ENCODE data around the gene ABLIM2. TPM values are rescaled to one million over a fixed set of nuclear protein-coding genes. Genes with fewer than 3 reads are reported as not detected.

ABLIM2 gene
- total and polyA plus RNA-seq, 2 of the 4 experiments (the other 2 are of a cell fraction): under 0.01 to 0.10 TPM

DNA sequence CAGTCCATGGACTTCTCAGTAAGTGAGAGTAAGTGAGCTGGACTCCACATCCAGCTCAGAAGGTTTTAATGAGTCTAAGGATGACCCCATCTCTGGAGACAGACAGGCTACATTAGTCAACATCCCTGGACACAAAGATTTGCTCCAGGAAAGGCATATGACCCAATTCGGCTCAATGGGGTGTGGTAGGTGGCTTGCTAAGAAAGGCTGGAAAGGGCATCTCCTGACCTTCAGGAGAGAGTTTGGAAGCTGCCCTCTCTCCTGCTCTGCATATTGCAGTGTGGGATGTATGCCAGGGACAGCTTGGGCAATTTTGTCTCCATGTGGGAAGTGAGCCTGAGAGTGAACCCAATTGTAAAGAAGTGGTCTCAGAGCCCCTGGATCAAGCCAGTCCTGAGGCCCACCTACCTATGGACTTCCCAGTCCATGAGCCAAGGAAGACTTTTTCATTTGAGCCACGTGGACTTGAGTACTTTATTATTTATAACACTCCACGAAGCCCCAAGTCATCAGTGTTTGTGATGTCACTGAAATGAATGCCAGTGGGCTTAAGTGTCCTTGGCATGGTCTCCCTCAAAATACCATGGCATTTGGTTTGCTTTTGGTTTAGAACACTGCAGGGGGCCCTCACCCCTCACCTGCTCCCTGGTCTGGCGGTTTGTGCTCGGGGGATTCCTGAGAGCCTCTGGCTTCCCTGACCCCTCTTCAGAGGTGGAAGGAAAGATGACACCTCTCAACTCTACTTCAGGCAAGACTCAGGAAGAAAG is 10.4 kb upstream of the ABLIM2 start:
- Histone ChIP-seq H3K56ac (ENCODE audit: extremely low read depth, insufficient read depth, low read length) (no peak overlapping the region), H4K20me1 (ENCODE audit: insufficient read depth, low read length) (no peaks in the 10 kb centered on the region; the same call in 1 of the 2 replicates), H3K27me3 (ENCODE audit: control insufficient read depth, insufficient read depth, low read length) (peaks cover 54% of the 10 kb centered on the region), H3K4me1 (ENCODE audit: control insufficient read depth, insufficient read depth, low read length) (no peaks in the 10 kb centered on the region), H3K14ac (replicated peaks; ENCODE audit: low read depth, low read length) (no peak overlapping the region), H3K18ac (ENCODE audit: low read depth, low read length) (no peak overlapping the region), H3K9me1 (ENCODE audit: insufficient read depth, low read length) (no peaks in the 10 kb centered on the region), H3K36me3 (ENCODE audit: control insufficient read depth, insufficient read depth, low read length) (no peaks in the 10 kb centered on the region), H3K27ac (ENCODE audit: insufficient read depth, low read length) (no peak overlapping the region), H3K4me3 (ENCODE audit: insufficient read depth, low read depth, low read length) (no peak overlapping the region), H3K9ac (ENCODE audit: low read depth, low read length) (no peak overlapping the region), H3K4ac (ENCODE audit: low read depth, low read length) (no peak overlapping the region), H3K23ac (ENCODE audit: low read depth, low read length) (no peak overlapping the region), H2AK9ac (replicated peaks; ENCODE audit: low read depth, low read length, poor library complexity) (peak overlapping the region; percentile 24), H2AK5ac (ENCODE audit: low read depth, low read length) (no peak overlapping the region), H2BK5ac (ENCODE audit: low read depth, low read length, poor library complexity, severe bottlenecking) (no peak overlapping the region), H2BK15ac (ENCODE audit: low read depth, low read length) (no peak overlapping the region), H2AFZ (replicated peaks; ENCODE audit: low read length, poor library complexity) (no peak overlapping the region), H4K91ac (ENCODE audit: insufficient read depth, low read depth, low read length) (no peak overlapping the region), H2BK20ac (ENCODE audit: low read depth, low read length) (no peak overlapping the region), H4K8ac (ENCODE audit: low read depth in 2 of 2, low read length in 2 of 2) (no peak overlapping the region), H3K79me1 (ENCODE audit: low read depth in 1 of 2, low read length in 2 of 2) (no peaks in the 10 kb centered on the region), H3K4me2 (ENCODE audit: low read depth, low read length) (no peak overlapping the region), H2BK120ac (ENCODE audit: low read depth, low read length) (no peak overlapping the region), H4K5ac (ENCODE audit: low read depth, low read length) (no peak overlapping the region), H3K9me3 (ENCODE audit: control insufficient read depth, insufficient read depth, low read length) (peaks cover 11% of the 10 kb centered on the region)
- POLR2A ChIA-PET (ENCODE audit: unreplicated experiment): no interaction called here
- DNase-seq (no peak), ATAC-seq (ENCODE audit: low read depth) (no peak)
- no TSS peak for BruUV-seq (replicated peaks)
- dilution Hi-C loops (cut with HindIII; ENCODE audit: low sequenced_read_pairs, unreplicated experiment) (no loop called here), in situ Hi-C loops (cut with MboI; ENCODE audit: low sequenced_read_pairs) (no loop called here), intact Hi-C loops (cut with micrococcal nuclease) (no loop called here)
- CTCF ChIA-PET: no interaction called here
- no CpG with 5 or more reads among the region's 5 CpGs for WGBS, 2 experiments (ENCODE audit: extremely low coverage in 2 of 2, insufficient read length in 1 of 2)
- TF ChIP-seq, protein P1, sequence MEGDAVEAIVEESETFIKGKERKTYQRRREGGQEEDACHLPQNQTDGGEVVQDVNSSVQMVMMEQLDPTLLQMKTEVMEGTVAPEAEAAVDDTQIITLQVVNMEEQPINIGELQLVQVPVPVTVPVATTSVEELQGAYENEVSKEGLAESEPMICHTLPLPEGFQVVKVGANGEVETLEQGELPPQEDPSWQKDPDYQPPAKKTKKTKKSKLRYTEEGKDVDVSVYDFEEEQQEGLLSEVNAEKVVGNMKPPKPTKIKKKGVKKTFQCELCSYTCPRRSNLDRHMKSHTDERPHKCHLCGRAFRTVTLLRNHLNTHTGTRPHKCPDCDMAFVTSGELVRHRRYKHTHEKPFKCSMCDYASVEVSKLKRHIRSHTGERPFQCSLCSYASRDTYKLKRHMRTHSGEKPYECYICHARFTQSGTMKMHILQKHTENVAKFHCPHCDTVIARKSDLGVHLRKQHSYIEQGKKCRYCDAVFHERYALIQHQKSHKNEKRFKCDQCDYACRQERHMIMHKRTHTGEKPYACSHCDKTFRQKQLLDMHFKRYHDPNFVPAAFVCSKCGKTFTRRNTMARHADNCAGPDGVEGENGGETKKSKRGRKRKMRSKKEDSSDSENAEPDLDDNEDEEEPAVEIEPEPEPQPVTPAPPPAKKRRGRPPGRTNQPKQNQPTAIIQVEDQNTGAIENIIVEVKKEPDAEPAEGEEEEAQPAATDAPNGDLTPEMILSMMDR (conservative IDR thresholded peaks at IDR 0.05; ENCODE audit: low read depth, low read length): no peak
- TF ChIP-seq RAD21 (IDR thresholded peaks at IDR 0.05; ENCODE audit: low read length) (no peak), MXI1 (IDR thresholded peaks at IDR 0.05; ENCODE audit: borderline replicate concordance, low read depth, low read length) (no peak), RCOR1 (IDR thresholded peaks at IDR 0.05; ENCODE audit: insufficient replicate concordance, low read length) (no peak), CHD1 (IDR thresholded peaks at IDR 0.05; ENCODE audit: low read depth, low read length) (no peak), FOS (IDR thresholded peaks at IDR 0.05; ENCODE audit: low read depth, low read length) (no peak), MAFK (IDR thresholded peaks at IDR 0.05; ENCODE audit: low read depth, low read length) (no peak), CEBPB (IDR thresholded peaks at IDR 0.05; ENCODE audit: low read depth, low read length) (no peak), SMC3 (IDR thresholded peaks at IDR 0.05; ENCODE audit: low read depth, low read length) (no peak), RFX5 (IDR thresholded peaks at IDR 0.05; ENCODE audit: low read depth, low read length) (no peak), NFE2L2 (IDR thresholded peaks at IDR 0.05; ENCODE audit: low read depth, low read length) (no peak), BHLHE40 (IDR thresholded peaks at IDR 0.05; ENCODE audit: low read depth, low read length) (no peak), MAZ (IDR thresholded peaks at IDR 0.05; ENCODE audit: borderline replicate concordance, low read depth, low read length) (no peak), POLR2A (IDR thresholded peaks at IDR 0.05; ENCODE audit: low read depth, low read length) (no peak)
- TF ChIP-seq, protein P2, sequence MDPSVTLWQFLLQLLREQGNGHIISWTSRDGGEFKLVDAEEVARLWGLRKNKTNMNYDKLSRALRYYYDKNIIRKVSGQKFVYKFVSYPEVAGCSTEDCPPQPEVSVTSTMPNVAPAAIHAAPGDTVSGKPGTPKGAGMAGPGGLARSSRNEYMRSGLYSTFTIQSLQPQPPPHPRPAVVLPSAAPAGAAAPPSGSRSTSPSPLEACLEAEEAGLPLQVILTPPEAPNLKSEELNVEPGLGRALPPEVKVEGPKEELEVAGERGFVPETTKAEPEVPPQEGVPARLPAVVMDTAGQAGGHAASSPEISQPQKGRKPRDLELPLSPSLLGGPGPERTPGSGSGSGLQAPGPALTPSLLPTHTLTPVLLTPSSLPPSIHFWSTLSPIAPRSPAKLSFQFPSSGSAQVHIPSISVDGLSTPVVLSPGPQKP (IDR thresholded peaks at IDR 0.05; ENCODE audit: borderline replicate concordance, low read depth, low read length): no peak
- TF ChIP-seq, protein P3, sequence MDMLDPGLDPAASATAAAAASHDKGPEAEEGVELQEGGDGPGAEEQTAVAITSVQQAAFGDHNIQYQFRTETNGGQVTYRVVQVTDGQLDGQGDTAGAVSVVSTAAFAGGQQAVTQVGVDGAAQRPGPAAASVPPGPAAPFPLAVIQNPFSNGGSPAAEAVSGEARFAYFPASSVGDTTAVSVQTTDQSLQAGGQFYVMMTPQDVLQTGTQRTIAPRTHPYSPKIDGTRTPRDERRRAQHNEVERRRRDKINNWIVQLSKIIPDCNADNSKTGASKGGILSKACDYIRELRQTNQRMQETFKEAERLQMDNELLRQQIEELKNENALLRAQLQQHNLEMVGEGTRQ (IDR thresholded peaks at IDR 0.05; ENCODE audit: low read depth, low read length): no peak
